ENCODE results near the gene TAF9.
A peak's percentile ranks its signal among the peaks of the same experiment; 100 is the strongest.
"Not testable (repeated sequence)": the region's sequence is repeated elsewhere in the genome, so short reads cannot be mapped to it uniquely, and the experiment has no call there.

Gene TAF9, protein sequence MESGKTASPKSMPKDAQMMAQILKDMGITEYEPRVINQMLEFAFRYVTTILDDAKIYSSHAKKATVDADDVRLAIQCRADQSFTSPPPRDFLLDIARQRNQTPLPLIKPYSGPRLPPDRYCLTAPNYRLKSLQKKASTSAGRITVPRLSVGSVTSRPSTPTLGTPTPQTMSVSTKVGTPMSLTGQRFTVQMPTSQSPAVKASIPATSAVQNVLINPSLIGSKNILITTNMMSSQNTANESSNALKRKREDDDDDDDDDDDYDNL

DNA sequence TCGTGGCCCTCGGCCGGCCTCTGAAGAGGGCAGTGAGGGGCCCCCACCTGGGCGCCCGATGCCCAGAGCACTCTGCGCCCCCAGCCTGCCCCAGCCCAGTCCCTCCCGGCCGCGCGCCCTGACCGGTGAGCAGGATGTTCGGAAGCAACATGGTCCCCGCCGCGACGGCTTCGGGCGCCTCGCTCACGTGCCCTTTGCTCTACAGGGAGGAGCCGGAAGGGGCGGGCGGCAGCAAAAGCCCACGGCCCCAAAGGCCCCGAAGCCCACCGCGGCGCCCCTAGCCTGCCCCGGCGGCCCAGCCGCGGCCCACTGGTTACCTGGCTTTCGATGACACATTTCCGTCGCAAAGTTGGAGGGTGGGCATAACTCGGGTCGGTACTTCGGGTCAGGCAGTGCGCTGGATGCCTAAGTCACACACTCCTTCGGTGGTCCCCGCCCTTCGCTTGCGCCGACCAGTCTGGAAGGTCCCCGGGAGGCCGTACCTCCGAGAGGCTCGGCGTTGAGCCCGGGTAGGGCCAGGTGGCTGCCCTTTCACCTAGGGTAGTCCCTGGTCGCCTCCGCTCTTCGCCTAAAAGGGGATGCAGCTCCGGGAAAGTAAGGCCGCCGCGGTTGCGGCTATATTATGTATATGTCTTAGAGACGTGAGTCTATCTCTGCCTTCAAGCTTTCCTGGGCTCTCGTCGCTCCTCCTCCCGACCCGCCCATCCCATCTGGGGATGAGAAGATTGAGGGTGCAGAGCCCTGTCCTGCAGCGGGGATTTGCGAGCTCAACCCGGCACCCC lies at the start of gene TAF9, which contains the start of the genes AK6 and RAD17:
TAF9 (minus strand) TSS at position 181 of the 782 bp plus-strand sequence. CDS start 3,783 bp downstream, outside the sequence.
AK6 (minus strand) TSS at position 181 of the 782 bp plus-strand sequence; CDS start at position 151, 30 bp downstream.
RAD17 (plus strand) TSS at position 479 of the 782 bp plus-strand sequence. CDS start 2,391 bp downstream, outside the sequence.
- peak; percentile 92 for DNase-seq

DNA sequence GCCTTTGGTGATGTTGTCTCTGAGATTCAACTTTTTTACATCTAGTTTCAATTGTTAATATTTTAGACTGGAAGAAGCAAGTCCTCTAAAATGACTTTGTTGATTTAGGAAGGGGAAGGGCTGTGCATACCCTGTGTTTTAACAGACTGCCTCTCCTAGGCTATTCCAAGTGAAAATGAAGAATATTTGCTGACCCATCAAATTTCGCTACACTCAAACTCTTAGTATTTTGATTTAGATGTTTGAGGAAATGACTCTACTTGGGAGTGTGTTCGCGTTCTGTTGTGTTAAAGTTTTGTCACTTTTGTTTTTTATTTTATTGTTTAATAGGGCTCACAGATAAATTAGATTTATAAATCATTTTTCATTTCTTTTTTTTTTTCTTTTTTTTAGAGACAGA lies 49.2 kb upstream of the TAF9 start:
- no peak for DNase-seq

DNA sequence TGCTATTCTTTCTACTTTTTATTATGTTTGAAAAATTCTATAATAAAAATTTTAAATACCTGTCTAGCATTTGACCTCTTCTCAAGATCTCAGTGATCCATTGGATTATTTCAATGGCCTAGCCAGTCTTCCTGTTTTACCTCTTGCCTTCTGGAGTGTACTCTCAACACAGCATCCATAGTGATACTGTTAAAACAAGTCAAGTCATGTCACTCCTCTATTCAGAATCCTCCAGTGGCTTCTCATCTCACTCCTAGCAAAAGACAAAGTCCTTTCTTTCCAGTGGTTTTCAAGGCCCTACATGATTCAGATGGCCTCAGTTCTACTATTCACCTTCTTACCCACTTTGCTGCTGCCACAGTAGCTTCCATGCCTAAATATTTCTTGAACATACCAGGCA lies 47.4 kb upstream of the TAF9 start:
- no peak for DNase-seq

DNA sequence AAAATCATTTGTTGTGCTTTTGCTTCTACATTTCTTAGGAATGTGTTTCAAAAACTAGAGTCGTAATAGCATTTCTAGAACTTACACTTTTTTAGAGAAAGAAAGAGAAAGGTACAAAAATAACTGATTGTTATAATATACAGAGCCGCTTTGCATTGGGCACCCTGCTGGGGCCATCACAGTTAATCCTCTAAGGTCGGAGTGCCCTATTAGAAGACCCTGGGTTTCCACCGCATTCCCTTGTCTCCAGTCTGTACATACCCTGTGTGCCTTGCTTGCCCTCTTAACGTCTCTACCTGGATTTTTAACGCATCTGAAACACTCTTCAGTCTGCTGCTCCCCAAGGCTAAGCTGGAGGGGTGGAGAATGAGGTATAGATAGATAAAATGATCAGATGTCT lies 46.9 kb upstream of the TAF9 start:
- DNase-seq: no peak

DNA sequence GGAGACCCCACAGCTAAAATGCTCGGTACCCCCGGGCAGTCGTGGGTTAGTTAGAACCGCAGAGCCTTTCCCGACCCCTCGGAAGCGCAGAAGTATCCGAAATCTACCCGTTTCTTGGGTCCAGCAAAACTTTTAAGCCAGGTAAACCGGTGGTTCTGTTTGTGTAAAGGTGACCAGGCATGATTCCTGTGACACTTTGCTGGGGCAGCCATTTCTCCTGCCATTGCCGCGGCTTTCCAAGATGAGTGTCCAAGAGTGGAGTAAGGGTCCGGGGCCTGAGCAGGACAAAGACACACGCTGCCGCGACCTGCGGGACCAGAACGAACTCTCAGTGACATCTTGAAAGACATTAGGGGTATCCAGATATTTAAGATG lies 46.3 kb upstream of the TAF9 start:
- DNase-seq: no peak

DNA sequence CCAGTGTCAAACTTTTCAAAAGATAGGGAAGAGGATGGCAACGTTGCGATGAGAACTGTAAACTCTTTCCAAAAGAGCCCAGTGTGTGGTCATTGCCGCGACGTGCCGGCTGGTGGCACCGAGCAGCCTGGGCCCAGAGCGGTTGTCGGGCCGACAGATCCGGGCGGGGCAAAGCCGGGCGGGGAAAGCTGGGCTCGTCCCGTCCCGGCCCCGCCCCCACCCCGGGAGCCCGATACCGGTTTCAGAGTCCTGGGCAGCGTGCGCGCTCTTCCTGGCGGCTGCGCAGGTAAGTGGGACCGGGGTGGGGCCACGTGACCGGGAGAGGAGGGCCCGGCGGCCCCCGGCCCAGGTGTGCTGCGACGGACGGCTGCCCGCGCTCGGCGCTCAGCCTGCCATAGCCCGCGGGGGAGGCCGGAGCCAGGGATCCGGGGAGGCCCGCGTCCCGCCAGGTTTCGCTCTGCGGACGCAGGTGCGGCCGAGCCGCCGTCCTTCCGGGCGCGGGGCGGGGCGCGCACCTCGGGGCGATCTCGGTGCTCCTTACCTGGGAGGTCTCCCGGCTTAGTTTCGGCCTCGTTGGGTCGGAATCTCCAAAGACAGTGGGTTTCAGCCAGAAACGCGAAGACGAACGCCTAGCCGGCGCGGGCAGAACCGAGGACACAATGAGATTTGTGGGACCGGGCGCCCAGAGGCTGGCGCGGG lies 45.7 kb upstream of the TAF9 start, which contains the start of gene MARVELD2:
MARVELD2 (plus strand) TSS at position 232 of the 699 bp plus-strand sequence. CDS start 4,270 bp downstream, outside the sequence.
- DNase-seq: peak; percentile 50

DNA sequence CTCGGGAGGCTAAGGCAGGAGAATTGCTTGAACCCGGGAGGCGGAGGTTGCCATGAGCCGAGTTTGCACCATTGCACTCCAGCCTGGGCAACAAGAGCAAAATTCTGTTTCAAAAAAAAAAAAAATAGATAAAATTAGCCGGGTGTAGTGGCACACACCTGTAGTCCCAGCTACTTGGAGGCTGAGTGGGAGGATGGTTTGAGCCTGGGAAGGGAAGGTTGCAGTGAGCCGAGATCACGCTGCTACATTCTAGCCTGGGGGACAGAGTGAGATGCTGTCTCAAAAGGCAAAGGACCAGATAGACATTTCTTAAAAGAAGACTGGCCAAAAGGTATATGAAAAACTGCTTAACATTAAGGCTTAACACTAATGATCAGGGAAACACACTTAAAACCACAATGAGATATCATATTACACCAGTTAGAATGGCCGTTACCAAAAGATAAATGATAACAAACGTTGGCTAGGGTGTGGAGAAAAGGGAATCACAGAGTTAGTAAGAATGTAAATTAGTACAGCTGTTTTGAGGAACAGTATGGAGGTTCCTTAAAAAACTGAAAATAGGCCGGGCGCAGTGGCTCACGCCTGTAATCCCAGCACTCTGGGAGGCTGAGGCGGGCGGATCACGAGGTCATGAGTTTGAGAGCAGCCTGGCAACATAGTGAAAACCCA lies 35.5 kb upstream of the TAF9 start:
- DNase-seq: no peak

DNA sequence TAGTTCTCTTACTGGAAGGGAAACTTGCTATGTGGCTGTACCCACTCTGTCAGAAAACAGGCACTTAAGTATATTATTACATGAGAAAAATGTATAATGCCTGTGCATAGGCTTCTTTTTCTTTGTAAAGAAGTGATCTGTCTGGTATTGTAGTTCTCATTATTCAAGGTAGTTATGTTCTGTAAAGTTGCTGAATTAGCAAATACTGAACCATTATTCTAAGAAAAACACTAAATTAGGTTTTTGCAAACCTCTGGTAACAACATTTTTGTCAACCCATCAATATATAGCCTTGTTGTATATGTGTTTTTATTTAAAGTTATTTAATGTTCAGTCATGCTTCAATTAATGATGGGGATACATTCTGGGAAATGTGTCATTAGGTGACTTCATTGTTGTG lies 9.1 kb upstream of the TAF9 start:
- DNase-seq: no peak

DNA sequence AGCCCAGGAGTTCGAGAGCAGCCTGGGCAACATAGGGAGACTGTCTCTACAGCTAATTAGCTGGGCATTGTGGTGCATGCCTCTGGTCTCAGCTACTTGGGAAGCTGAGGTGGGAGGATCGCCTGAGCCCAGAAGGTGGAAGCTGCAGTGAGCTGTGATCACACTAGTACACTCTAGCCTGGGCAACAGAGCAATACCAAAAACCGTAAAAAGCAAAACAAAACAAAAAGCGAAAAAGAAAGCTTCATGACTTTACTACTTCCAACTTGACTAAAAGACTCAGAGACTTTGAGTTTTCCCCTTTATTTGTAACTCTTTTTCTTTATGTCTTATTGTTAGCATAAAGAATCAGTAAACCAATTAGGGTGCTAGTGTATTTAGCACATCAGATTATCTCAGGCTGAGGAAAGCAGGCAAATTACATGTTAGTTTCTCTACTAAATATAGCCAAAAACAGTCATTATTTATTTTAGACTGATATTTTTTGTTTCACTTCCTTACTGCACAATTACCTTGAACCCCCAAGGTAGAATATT lies 5.7 kb upstream of the TAF9 start:
- DNase-seq: no peak

DNA sequence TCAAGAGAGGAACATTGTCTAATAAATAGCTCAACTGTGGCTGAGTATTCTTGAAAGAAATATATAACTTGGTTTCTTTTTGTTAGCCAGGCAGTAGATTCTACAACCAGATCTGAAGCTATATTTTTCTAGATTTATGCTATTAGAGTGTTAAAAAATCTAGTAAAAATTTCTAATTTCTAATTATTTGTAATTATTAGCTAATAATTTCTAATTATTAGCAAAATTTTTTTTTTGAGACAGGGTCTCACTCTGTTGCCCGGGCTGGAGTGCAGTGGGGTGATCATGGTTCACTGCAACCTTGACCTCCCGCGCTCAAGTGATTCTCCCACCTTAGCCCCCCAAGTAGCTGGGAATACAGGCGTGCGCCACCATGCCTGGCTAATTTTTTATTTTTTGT lies 3.1 kb upstream of the TAF9 start:
- DNase-seq: no peak

DNA sequence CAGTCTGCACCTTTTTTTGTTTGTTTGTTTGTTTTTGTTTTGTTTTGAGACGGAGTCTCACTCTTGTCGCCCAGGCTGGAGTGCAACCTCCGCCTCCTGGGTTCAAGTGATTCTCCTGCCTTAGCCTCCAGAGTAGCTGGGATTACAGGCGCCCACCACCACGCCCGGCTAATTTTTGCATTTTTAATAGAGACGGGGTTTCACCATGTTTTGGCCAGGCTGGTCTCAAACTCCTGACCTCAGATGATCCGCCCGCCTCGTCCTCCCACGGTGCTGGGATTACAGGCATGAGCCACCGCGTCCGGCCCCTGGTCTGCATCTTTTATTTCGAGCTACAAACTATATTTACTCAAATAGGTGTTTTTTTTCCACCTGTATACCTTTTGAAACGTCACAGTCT lies 1.0 kb upstream of the TAF9 start:
- not testable (repeated sequence) for DNase-seq

DNA sequence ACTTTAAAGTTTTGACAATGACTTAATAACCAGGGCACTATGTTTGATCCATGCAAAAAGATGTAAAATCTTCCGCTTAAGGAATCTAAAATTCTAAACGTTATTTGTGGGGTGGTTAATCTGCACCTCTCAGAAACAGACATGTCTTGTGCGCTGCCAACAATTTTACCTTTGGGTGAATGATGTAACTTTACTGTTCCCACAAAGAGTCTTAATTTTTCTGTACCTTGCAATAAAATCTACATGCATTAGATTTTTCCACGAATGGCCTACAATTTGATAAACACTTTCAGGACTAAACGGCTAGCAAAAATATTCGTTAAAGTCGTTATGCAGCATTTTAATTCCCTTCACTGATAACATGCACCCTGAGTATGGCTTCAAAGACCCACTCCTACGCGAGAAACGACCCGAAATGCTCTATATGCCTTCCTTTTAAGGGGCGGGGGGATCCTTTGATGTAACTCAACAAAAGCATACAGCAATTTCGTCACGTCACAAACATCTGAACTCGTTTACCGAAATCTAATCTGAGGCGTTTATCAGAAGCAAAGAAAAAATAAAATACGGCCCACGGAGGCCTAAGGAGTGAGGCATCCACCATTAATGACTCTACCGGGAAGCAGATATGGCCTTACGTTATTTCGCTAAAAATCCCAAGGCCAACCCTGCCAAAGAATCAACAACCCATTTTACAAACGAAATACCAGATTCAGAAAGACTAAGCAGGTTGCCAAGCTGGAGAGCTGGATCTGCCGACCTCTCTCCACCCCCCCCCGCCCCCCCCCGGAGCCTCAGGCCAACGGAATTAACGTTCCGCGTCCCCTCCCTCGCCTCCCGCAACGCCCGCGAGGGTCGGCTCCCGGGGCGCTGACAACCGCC lies 621 bp downstream of the TAF9 start:
- peak; percentile 34 for DNase-seq

DNA sequence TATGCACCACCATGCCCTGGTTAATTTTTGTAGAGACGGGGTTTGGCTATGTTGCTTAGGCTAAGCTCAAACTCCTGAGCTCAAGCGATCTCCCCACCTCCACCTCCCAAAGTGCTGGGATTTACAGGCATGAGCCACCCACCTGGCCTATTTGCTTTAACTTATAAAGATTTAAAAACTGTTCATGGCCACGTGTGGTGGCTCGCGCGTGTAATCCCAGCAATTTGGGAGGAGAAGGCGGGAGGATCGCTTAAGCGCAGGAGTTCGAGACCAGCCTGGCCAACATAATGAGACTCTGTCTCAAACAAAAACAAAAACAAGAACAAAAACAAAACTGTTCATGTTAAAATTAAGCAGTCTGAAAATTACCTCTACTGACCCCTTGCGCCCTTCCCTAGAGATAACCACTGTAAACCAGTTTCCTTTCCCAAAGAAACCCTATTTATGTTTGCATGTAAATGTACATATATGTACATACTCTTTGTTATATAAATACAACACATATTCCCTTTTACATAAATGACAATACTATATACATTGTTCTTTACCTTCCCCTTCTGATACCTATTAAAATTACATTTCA lies 1.5 kb downstream of the TAF9 start:
- no peak for DNase-seq

DNA sequence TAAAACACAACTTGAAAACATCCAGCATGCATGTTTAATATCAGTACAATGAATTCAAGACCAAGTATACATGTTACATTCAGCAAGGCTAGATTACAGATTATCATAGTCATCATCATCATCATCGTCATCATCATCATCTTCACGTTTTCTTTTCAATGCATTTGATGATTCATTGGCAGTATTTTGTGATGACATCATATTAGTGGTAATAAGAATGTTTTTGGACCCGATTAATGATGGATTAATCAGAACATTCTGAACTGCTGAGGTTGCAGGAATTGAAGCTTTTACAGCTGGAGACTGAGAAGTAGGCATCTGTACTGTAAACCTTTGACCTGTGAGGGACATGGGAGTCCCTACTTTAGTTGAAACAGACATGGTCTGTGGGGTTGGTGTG lies 4.5 kb downstream of the TAF9 start:
- no peak for DNase-seq

DNA sequence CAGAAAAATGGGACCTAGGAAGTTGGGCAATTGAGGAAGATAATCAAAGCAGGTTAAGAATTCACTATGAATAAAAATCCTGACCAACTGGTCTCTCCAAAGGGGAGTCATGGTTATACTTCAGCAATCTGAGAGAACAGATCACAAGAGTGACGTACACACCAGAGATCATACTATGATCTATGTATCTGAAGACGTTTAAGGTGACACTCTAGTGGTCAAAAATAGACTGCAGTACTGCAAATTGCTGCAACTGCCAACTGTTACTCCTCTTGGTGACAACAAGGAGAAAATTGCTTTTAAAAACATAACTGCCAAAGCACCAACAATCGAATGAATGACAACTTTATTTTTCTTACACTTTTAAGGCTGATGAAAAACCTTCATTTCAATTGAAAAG lies 4.9 kb downstream of the TAF9 start:
- DNase-seq: no peak

DNA sequence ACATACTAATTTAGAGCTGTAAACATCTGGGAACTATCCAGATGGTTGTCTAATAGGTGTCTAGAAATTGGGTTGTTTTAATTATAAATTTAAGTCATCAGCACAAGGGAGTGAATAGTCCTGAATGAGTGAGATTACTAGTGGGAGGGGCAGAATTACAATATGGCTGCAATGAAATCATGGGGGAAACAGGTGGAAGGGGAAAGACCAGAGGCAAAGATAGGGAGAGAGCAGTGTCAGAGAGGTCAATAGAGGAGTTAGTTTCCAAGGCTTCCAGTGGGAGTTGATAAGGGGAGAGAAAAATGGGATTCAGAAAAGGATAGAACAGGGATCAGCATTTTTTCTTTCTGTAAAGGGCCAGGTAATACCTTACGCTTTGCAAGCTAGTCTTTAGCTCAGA lies 8.9 kb downstream of the TAF9 start:
- DNase-seq: no peak

DNA sequence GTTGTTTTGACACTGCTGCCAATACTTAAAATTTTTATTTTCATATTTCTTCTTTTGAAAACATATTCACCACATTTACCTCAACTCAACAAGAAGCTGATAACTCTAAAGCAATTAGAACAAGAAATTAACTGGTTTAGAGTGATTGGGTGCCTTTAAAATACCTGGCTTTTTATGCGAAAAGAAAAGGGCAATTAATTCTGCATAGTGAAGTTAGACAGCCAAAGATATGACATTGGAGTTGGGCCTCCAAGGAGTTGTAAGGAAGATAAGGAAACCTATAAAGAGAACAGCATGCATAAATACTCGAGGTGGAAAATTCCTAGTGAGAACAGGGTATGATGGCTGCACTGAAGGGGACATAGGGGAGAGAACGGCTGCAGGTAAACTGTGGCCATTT lies 9.6 kb downstream of the TAF9 start:
- DNase-seq: no peak

DNA sequence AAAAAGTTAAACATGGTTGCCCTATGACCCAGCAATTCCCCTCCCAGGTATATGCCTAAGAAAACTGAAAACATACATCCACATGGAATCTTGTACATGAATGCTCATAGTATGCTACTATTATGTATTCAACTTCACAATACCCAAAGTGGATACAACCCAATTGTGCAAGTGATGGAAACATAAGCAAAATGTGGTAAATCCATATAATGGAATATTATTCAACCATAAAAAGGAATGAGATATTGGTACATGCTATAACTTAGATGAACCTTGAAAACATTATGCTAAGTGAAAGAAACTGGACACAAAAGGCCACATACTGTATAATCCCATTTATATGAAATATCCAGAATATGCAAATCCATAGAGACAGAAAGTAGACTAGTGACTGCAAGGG lies 18.7 kb downstream of the TAF9 start:
- no peak for DNase-seq

DNA sequence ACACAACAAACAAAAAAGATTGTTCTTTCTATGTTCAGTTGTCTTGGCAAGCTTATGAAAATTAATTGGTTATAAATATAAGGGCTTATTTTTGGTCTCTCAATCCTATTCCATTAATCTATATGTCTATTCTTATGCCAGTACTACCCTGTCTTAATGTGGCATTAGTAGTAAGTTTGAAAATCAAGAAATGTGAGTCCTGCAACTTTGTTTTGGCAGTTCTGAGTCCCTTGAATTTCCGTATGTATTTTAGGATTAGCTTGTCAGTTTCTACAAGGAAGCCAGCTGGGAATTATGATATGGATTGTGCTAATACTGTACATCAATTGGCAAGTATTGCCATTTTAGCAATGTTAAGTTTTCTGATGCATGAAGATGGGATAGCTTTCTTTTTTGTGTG lies 26.2 kb downstream of the TAF9 start:
- no peak for DNase-seq

DNA sequence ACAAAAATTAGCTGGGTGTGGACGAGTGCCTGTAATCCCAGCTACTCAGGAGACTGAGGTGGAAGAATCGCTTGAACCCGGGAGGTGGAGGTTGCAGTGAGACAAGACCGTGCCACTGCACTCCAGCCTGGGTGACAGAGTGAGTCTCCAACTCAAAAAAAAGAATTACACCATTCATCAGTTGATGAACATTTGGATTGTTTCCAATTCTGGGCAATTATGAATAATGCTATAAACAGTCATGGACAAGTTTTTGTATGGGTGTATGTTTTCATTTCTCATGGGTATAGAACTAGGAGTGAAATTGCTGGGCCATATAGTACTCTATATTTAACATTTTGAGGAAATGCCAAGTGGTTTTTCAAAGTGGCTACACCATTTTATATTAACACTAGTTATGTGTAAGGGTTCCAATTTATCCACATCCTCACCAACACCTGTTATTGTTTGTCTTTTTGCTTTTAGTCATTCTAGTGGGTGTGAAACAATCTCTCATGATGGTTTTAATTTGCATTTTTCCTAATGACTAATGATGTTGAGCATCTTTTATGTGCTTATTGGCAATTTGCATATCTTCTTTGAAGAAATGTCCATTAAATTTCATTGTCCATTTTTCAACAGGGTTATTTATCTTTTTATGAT lies 27.7 kb downstream of the TAF9 start:
- DNase-seq: no peak
